Muscle layer of colon (tissue), 2 donors: Measurements from ENCODE around the gene SYCN.
"Not testable (repeated sequence)": the region's sequence is repeated elsewhere in the genome, so short reads cannot be mapped to it uniquely, and the experiment has no call there.

Source experiments
- H3K27ac ChIP-seq: one replicate; pipeline ENCODE4 v1.7.0; 2013; ENCODE audit warnings: low read depth, mild to moderate bottlenecking, low read length, moderate library complexity
- H3K27me3 ChIP-seq, 2 donors: one replicate each; pipeline ENCODE4 v1.7.0; 2013; ENCODE audit warnings: low read length in 2 of 2, mild to moderate bottlenecking in 2 of 2; ENCODE audit not compliant: insufficient read depth in 2 of 2, control insufficient read depth in 1 of 2
- H3K36me3 ChIP-seq: one replicate; pipeline ENCODE4 v1.7.0; 2013; ENCODE audit warnings: mild to moderate bottlenecking, low read length; ENCODE audit not compliant: insufficient read depth
- H3K4me1 ChIP-seq: one replicate; pipeline ENCODE4 v1.7.0; 2013; ENCODE audit warnings: mild to moderate bottlenecking, low read length; ENCODE audit not compliant: insufficient read depth
- H3K4me3 ChIP-seq, 2 donors: one replicate each; pipeline ENCODE4 v1.7.0; 2013; ENCODE audit warnings: low read length in 2 of 2, low read depth in 1 of 2, mild to moderate bottlenecking in 1 of 2, moderate library complexity in 1 of 2
- H3K9ac ChIP-seq: one replicate; pipeline ENCODE4 v1.7.0; 2013; ENCODE audit warnings: low read length
- H3K9me3 ChIP-seq: one replicate; pipeline ENCODE4 v1.7.0; 2013; ENCODE audit warnings: mild to moderate bottlenecking, low read length
- donor health status: abdominal sarcoma.
- donor health status: Adenocarcinoma of cecum.

SYCN gene, protein sequence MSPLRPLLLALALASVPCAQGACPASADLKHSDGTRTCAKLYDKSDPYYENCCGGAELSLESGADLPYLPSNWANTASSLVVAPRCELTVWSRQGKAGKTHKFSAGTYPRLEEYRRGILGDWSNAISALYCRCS

DNA sequence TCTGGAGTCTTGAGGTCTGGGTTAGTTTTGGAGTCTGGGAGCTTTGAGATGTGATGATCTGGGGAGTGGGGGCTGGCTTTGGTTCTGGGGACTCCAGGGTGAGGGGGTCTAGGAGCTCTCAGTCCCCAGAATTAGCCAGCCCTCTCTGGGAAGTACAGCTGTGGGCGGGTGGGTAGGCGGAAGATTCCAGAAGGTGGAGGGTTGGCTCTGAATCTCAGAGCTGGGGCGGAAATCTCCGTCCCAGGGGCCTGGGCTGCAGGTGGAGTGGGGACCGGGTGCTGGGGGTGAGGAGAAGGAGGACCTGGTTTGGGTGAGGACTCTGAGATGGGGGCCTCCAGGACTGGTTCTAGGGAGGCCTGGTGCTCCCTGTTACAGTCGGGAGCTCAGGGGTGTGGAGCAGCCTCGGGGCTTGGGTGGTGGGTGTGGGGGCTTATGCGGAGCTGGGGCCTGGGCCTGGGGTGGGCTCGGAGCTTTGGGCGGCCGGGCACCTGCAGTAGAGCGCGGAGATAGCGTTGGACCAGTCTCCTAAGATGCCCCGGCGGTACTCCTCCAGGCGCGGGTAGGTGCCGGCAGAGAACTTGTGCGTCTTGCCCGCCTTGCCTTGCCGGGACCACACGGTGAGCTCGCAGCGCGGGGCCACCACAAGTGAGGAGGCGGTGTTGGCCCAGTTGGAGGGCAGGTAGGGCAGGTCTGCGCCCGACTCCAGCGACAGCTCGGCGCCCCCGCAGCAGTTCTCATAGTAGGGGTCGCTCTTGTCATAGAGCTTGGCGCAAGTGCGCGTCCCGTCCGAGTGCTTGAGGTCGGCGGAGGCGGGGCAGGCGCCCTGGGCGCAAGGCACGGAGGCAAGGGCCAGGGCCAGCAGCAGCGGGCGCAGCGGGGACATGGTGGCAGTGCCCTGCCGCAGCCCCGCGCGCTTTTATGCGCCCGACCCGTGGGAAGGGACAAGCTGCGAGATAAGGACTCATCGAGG lies at the start of gene SYCN:
SYCN (minus strand) TSS at position 892 of the 970 bp plus-strand sequence; CDS start at position 883, 9 bp downstream.
- no peak within 1 kb of the TSS for H3K4me3 ChIP-seq
- H3K9me3 ChIP-seq: no peaks in the 10 kb centered on the region
- H3K27ac ChIP-seq: no peak within 1 kb of the TSS
- peaks cover 8 to 44% of the 10 kb centered on the region in 2 donors for H3K27me3 ChIP-seq
- no peak within 1 kb of the TSS for H3K9ac ChIP-seq
- H3K4me1 ChIP-seq: no peaks in the 10 kb centered on the region
- H3K36me3 ChIP-seq: no peaks in the 10 kb centered on the region

DNA sequence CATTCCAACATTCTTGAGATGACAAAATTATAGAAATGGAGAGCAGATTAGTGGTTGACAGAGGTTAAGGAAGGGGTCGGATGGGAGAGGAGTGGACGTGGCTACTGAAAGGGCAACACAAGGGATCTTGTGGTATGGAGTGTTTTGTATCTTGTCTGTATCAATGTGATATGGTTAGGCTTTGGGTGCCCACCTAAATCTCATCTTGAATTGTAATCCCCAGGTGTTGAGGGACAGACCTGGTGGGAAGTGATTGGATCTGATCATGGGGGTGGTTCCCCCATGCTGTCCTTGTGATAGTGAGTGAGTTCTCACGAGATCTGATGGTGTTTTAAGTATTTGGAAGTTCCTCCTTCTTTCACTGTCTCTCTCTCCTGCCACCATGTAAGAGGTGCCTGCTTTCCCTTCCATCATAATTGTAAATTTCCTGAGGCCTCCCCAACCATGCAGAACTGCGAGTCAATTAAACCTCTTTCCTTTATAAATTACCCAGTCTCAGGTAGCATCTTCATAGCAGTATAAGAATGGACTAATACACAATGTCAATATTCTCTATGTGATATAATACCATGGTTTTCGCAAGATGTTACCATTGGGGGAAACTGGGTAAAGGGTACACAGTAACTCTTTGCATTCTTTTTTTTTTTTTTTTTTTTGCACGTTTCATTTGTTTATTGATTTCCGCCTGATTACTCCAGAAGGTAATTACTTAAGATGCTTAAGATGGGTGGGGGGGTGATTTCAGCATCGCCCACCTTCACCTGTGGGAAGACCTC lies 49.5 kb upstream of the SYCN start:
- no peak overlapping the region for H3K27ac ChIP-seq
- peaks cover 0 to 21% of the 10 kb centered on the region in 2 donors for H3K27me3 ChIP-seq
- no peaks in the 10 kb centered on the region for H3K36me3 ChIP-seq
- H3K9me3 ChIP-seq: no peaks in the 10 kb centered on the region
- no peak overlapping the region for H3K4me3 ChIP-seq
- no peaks in the 10 kb centered on the region for H3K4me1 ChIP-seq
- no peak overlapping the region for H3K9ac ChIP-seq

DNA sequence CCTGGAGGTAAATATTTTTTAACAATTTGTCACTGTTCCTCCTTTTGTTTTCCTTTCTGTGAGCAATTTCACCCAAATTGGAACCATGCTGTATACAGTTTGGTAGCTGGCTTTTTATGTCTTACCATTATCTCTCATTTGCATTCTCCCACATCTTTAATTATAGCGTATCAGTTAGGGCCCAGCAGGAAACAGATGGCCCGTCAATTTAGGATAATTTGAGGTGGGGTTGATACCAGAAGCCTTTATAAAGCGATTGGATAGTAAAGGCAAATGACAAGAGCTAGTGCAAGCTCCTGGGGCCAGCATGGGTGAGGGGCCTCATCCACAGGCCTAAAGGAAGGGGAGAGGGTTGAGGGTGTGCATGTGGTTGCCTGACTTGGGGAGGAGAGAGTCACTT lies 48.4 kb upstream of the SYCN start:
- Histone ChIP-seq H3K9ac (no peak overlapping the region), H3K4me1 (no peaks in the 10 kb centered on the region), H3K27me3 (peaks cover 0 to 32% of the 10 kb centered on the region in 2 donors), H3K9me3 (no peaks in the 10 kb centered on the region), H3K4me3 (no peak overlapping the region), H3K36me3 (no peaks in the 10 kb centered on the region), H3K27ac (no peak overlapping the region)

DNA sequence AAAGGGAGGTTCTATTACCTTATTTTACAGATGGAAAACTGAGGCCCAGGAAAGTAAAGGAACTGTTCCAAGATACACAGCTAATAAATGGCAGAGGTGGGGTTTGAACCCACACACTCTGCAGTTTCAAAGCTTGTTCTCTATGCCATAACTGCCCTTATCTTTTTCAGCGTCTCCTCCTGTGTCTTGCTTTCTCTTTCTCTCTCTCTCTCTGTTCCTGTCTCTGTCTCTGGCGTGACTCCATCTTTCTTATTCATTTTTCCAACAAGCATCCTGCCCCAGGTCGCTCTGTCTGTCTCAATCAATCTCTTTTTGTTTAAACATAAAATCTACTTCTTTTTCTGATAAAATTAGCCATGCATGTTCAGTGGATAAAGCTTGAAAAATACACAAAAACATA lies 47.8 kb upstream of the SYCN start:
- Histone ChIP-seq H3K4me1 (no peaks in the 10 kb centered on the region), H3K36me3 (no peaks in the 10 kb centered on the region), H3K9me3 (no peaks in the 10 kb centered on the region), H3K4me3 (no peak overlapping the region), H3K27ac (no peak overlapping the region), H3K27me3 (peaks cover 0 to 38% of the 10 kb centered on the region in 2 donors), H3K9ac (no peak overlapping the region)

DNA sequence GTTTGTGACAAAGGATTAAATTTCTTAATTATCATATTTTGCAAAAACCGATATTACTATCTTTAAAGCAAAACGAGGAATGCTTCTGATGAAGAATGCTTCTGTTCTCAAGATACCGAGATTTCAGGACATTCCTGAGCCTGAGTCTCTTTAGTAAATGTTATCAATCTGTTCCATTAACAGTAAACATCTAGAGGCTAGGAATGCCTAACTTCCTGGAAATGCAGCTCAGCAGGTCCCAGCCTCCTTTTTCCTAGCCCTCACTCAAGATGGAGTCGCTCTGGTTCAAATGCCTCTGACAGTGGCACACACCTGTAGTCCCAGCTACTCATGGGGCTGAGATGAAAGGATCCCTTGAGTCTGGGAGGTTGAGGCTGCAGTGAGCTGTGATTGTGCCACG lies 47.0 kb upstream of the SYCN start:
- Histone ChIP-seq H3K9ac (no peak overlapping the region), H3K36me3 (no peaks in the 10 kb centered on the region), H3K27ac (no peak overlapping the region), H3K4me1 (no peaks in the 10 kb centered on the region), H3K27me3 (peaks cover 0 to 34% of the 10 kb centered on the region in 2 donors), H3K9me3 (no peaks in the 10 kb centered on the region), H3K4me3 (no peak overlapping the region)

DNA sequence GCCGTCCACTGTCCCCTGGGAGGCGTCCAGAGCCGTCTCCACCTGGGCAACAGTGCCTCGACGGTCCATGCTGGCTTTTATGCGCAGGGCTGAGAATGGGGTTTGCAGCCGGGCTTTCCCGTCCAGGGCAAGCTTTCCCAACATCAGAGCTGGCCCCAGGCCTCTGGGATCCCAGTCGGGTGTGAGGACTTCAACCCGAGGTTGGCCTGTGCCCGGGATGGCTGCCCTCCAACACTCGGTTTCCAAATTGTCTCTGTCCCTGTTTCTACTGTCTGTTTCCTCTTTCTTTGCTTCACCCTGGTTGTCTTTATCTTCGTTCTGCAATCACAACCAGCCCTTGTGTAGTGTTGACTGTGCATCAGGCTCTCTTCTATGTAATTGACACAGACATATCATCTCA lies 44.7 kb upstream of the SYCN start, which contains the start of gene IFNL4:
IFNL4 (minus strand) TSS at position 51 of the 400 bp plus-strand sequence.
- H3K4me3 ChIP-seq: no peak within 1 kb of the TSS
- H3K9ac ChIP-seq: no peak within 1 kb of the TSS
- no peaks in the 10 kb centered on the region for H3K4me1 ChIP-seq
- no peak within 1 kb of the TSS for H3K27ac ChIP-seq
- H3K9me3 ChIP-seq: no peaks in the 10 kb centered on the region
- no peaks in the 10 kb centered on the region for H3K36me3 ChIP-seq
- H3K27me3 ChIP-seq: peaks cover 0 to 34% of the 10 kb centered on the region in 2 donors

DNA sequence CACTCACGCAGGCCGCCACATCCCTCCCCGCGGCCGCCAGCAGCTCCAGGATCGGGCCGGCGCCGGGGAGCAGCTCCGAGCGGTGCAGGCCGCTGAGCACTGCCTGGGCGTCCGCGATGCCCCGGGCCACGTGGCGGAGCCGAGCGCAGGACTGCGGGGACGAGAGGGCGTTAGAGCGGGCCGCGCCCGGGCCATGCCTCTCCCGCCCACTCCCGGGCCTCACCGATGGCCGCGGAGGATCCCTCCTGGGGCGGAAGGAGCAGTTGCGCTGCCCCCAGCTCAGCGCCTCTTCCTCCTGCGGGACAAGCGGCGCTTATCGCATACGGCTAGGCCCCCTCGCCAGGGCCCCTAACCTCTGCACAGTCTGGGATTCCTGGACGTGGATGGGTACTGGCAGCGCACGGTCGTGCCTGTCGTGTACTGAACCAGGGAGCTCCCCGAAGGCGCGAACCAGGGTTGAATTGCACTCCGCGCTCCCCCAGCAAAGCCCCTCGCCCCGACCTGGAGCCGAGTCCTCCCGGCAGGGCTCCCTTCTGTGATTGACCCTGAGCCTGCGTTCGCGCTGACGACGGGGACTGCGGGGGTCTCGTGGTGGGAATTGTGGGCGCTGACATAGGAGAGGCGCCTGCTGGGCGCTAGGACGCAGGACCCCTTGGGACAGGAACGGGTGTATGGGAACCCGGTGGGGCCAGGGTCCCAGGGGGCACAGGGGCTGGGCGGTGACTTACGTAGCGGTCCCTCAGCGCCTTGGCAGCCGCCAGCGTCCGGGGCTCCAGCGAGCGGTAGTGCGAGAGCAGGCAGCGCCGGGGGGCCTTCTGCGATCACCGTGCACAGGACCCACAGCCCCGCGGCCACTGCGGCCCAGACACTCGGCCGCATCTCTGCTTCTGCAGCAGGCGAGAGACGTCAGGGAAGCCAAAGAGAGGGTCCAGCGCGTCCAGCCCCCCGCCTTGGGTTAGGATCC lies 43.9 kb upstream of the SYCN start:
- Histone ChIP-seq H3K36me3 (no peaks in the 10 kb centered on the region), H3K27me3 (peaks cover 0 to 34% of the 10 kb centered on the region in 2 donors), H3K9me3 (no peaks in the 10 kb centered on the region), H3K4me1 (no peaks in the 10 kb centered on the region), H3K4me3 (no peak overlapping the region), H3K27ac (no peak overlapping the region), H3K9ac (no peak overlapping the region)

DNA sequence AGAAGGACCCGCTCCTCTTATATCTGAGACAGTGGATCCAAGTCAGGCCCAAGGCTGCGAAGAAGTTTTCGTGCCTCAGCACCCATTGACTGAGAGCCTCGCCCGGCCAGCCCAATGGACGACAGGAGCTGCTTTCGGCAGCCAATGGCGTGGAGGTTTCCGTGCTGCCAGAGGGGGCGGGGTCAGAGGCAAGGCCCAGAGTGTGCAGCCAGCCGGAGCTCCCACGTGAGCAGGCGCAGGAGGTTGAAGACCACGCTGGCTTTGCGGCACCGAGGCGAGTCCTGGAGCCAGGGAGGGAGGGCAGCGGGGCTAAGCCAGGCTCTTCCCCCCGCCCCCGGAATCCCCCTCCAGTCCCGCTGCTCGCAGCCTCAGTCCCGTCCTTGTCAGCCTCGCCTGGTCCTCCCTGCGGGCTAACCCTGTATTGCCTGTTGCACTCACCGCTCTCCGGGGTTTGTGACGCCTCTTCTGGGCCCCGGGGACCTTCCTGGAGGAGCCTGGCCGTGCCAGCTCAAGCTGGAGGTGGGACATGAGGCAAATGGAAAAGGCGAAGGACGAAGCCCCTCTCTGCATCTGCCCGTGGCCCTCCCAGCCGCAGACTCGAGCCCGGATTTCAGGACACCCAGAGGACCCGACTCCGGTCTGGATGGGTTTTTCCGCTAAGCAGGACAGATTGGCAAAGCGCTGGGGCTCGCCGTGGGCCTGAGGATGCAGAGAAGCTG lies 43.0 kb upstream of the SYCN start:
- no peaks in the 10 kb centered on the region for H3K36me3 ChIP-seq
- no peak overlapping the region for H3K9ac ChIP-seq
- H3K4me1 ChIP-seq: no peaks in the 10 kb centered on the region
- peaks cover 0 to 34% of the 10 kb centered on the region in 2 donors for H3K27me3 ChIP-seq
- no peak overlapping the region for H3K27ac ChIP-seq
- H3K4me3 ChIP-seq: no peak overlapping the region
- no peaks in the 10 kb centered on the region for H3K9me3 ChIP-seq

DNA sequence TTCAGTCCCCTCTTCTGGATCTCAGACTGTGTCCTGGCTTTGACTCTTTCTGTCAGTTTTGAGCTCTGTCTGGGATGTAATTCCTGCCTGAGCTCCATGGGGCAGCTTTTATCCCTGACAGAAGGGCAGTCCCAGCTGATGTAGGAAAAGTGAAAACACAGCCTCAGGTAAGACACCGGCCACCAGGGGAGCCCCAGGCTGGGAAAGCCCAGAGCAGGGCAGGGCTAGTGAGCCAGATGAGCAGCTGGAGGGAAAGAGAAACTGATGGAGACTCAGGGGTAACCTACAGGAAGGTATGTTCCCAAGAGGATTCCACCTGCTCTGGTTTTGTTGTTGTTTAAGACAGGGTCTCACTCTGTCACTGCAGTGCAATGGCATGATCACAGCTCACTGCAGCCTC lies 41.1 kb upstream of the SYCN start:
- H3K27me3 ChIP-seq: peaks cover 0 to 32% of the 10 kb centered on the region in 2 donors
- not testable (repeated sequence) for H3K27ac ChIP-seq

DNA sequence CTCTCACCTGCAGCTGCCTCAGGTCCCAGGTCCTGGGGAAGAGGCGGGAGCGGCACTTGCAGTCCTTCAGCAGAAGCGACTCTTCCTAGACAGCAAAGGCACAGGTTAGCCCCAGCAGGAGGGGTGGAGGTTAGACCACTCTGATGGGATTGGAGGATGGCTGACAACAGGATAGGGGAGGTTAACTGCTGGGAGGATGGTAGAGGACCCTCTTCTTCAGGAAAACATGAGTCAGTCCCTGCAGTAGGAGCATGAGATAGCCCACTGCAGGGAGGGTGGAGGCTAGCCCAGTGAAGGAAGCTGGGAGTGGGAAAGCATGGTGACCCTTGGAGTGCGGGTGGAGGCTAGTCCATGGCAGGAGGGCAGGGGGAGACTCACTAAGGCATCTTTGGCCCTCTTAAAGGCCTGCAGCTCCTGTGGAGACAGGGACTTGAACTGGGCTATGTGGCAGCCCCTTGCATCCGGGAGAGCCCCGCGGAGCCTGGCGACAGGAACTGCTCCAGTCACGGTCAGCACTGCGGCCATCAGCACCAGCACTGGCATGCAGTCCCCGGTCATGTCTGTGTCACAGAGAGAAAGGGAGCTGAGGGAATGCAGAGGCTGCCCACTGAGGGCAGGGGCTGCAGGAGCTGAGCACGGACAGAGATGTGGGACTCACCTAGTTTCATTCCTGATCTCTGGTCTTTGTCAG lies 40.5 kb upstream of the SYCN start, which contains the start of gene IFNL3:
IFNL3 (minus strand) TSS at position 597 of the 691 bp plus-strand sequence; CDS start at position 558, 39 bp downstream.
- not testable (repeated sequence) for H3K27ac ChIP-seq, H3K9ac ChIP-seq, H3K4me1 ChIP-seq, H3K4me3 ChIP-seq, H3K9me3 ChIP-seq, H3K36me3 ChIP-seq
- H3K27me3 ChIP-seq: peaks cover 0 to 26% of the 10 kb centered on the region in 2 donors

More for the DNA sequence above, 41.1 kb upstream of the SYCN start:
- H3K4me3 ChIP-seq, H3K36me3 ChIP-seq, H3K4me1 ChIP-seq, H3K9me3 ChIP-seq, H3K9ac ChIP-seq: not testable (repeated sequence)
